Measurements from ENCODE around the gene KRT3. TPM values are rescaled to one million over a fixed set of nuclear protein-coding genes. Genes with fewer than 3 reads are reported as not detected.
A peak's percentile ranks its signal among the peaks of the same experiment; 100 is the strongest.

KRT3 gene
- total and polyA plus RNA-seq, 9 of the 15 experiments (the other 6 are each of a cell fraction or from before 2014, with no cell fraction given): not detected

DNA sequence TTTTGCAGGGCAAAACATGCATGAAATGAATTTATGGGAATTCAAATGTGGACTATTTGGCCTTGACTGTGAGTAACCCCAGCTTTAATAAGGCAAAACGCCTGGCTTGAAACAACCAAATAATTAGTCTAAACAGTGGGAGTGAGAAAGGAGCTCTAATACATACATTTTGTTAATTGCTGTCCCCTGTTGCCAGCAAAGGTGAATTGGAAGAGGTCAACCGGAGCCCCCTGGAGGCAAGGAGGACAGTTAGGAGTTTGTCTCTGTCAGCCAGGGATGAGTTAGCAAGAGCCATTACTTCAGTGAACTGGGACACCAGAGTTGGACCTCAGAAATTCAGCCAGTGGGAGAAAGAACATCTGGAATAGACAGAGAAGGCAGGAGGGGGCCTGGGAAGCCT lies 36.2 kb downstream of the KRT3 start:
- H3K4me3 ChIP-seq: no peak overlapping the region
- intact Hi-C loops (cut with micrococcal nuclease) (no loop called here), in situ Hi-C loops (cut with MboI) (no loop called here)
- peaks cover 3% of the 10 kb centered on the region for H3K9me3 ChIP-seq (replicated peaks; ENCODE audit: control insufficient read depth, insufficient read depth, low read depth, low read length)
- FAIRE-seq (no peak), DNase-seq (ENCODE audit: extremely low read depth in 1 of 4, low spot score in 3 of 4) (peak in 1 of 4 experiments; percentile 8), ATAC-seq (no peak)
- no peak overlapping the region for H3K9ac ChIP-seq (ENCODE audit: insufficient read depth in 1 of 2, low read depth in 2 of 2, low read length in 2 of 2)
- H3K9me1 ChIP-seq (ENCODE audit: control insufficient read depth, insufficient read depth, low read length): no peaks in the 10 kb centered on the region
- H2AFZ ChIP-seq (ENCODE audit: low read depth, low read length): no peak overlapping the region
- H3K4me2 ChIP-seq (ENCODE audit: insufficient read depth, low read length): no peak overlapping the region
- no peaks in the 10 kb centered on the region; a peak in 1 of 5 replicates for H3K27me3 ChIP-seq (ENCODE audit: control insufficient read depth in 2 of 2, insufficient read depth in 2 of 2, low read length in 2 of 2)
- no peaks in the 10 kb centered on the region for H4K20me1 ChIP-seq (replicated peaks; ENCODE audit: control insufficient read depth, insufficient read depth, low read length)
- H3K27ac ChIP-seq (ENCODE audit: extremely low read depth, low read depth, low read length): no peak overlapping the region
- ChIA-PET CTCF (ENCODE audit: low intra/inter-chr PET ratio) (no interaction called here), POLR2A (interaction anchor here (0.7 kb wide), 1 partner anchor 14 kb away, joined by 3 read pairs; no protein-coding TSS in a partner anchor)
- no peaks in the 10 kb centered on the region for H3K36me3 ChIP-seq (ENCODE audit: control insufficient read depth, insufficient read depth, low read length)
- peak in 1 of 2 experiments; percentile 16; a peak in 1 of 4 replicates for TF ChIP-seq RAD21 (CRISPR knock-in tag; conservative IDR thresholded peaks at IDR 0.05 in 1 of 2, IDR thresholded peaks at IDR 0.05 in 1 of 2)
- TF ChIP-seq, protein P1, sequence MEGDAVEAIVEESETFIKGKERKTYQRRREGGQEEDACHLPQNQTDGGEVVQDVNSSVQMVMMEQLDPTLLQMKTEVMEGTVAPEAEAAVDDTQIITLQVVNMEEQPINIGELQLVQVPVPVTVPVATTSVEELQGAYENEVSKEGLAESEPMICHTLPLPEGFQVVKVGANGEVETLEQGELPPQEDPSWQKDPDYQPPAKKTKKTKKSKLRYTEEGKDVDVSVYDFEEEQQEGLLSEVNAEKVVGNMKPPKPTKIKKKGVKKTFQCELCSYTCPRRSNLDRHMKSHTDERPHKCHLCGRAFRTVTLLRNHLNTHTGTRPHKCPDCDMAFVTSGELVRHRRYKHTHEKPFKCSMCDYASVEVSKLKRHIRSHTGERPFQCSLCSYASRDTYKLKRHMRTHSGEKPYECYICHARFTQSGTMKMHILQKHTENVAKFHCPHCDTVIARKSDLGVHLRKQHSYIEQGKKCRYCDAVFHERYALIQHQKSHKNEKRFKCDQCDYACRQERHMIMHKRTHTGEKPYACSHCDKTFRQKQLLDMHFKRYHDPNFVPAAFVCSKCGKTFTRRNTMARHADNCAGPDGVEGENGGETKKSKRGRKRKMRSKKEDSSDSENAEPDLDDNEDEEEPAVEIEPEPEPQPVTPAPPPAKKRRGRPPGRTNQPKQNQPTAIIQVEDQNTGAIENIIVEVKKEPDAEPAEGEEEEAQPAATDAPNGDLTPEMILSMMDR (IDR thresholded peaks at IDR 0.05 in 2 of 3, conservative IDR thresholded peaks at IDR 0.05 in 1 of 3; ENCODE audit: insufficient read depth in 2 of 3, low read depth in 1 of 3, low read length in 3 of 3): peak in 2 of 3 experiments; percentile 15 to 26; a peak in 3 of 6 replicates
- TF ChIP-seq HDAC3 (IDR thresholded peaks at IDR 0.05; ENCODE audit: borderline replicate concordance, partially characterized antibody): no peak
- WGBS (ENCODE audit: insufficient coverage, low coverage, missing lambda C conversion rate): 0% methylated on average over 2 of the region's 2 CpGs
- H3K4me1 ChIP-seq (replicated peaks in 1 of 2; ENCODE audit: control insufficient read depth in 2 of 2, insufficient read depth in 2 of 2, low read length in 2 of 2): no peaks in the 10 kb centered on the region
- no TSS peak for BruUV-seq (replicated peaks)
- no peaks in the 10 kb centered on the region for H3K79me2 ChIP-seq (ENCODE audit: control insufficient read depth, insufficient read depth, low read length)
